ENCODE data around the gene MRPL37. TPM values are rescaled to one million over a fixed set of nuclear protein-coding genes. Genes with fewer than 3 reads are reported as not detected.

MRPL37 gene
- total RNA-seq, 2 donors from 2014 or later = 34.9 to 41.8 TPM

DNA sequence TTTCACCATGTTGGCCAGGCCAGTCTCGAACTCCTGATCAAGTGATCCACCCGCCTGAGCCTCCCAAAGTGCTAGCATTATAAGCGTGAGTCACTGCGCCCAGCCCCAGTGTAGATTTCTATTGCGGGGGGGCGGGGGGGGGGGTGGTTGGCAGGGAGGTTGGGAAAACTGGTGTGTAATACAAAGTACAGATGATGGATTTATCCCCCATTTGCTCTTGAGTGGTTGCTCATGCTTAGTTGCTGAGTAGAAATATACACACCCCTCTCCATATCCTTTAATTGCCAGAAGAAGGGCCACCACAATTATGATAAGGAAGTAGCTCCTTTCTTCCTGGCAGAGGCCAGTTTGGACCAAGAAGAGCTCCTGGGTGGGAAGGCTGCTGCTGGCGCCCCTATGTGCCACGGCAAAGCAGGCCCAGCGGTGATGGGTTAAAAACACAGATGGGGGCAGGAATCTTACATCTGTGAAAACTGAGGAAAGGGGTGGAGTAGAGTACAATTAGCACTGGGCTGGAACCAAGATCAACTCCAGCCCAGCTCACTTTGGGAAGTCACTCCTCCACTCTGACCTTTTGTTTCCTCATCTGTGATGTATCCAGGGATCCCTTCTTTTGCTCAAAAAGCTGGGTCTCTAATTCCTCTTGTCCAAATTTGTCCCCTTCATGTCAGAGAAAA, 55.2 kb downstream of the MRPL37 start:
- DNase-seq (no peak), ATAC-seq (no peak)
- H3K4me3 ChIP-seq = no peak overlapping the region
- no peak overlapping the region for H3K27ac ChIP-seq
- intact Hi-C loops (cut with DNase I) = no loop called here
- no peaks in the 10 kb centered on the region for H3K36me3 ChIP-seq (replicated peaks in 1 of 2; ENCODE audit: insufficient read depth in 1 of 2, low read depth in 2 of 2)
- H3K9me3 ChIP-seq = no peaks in the 10 kb centered on the region
- 84 to 92% methylated on average over 3 to 9 of the region's 9 CpGs for WGBS, 2 donors
- no peaks in the 10 kb centered on the region for H3K4me1 ChIP-seq
- H3K27me3 ChIP-seq = no peaks in the 10 kb centered on the region
- no peak for TF ChIP-seq POLR2A (IDR thresholded peaks at IDR 0.05)
- TF ChIP-seq, protein P1, sequence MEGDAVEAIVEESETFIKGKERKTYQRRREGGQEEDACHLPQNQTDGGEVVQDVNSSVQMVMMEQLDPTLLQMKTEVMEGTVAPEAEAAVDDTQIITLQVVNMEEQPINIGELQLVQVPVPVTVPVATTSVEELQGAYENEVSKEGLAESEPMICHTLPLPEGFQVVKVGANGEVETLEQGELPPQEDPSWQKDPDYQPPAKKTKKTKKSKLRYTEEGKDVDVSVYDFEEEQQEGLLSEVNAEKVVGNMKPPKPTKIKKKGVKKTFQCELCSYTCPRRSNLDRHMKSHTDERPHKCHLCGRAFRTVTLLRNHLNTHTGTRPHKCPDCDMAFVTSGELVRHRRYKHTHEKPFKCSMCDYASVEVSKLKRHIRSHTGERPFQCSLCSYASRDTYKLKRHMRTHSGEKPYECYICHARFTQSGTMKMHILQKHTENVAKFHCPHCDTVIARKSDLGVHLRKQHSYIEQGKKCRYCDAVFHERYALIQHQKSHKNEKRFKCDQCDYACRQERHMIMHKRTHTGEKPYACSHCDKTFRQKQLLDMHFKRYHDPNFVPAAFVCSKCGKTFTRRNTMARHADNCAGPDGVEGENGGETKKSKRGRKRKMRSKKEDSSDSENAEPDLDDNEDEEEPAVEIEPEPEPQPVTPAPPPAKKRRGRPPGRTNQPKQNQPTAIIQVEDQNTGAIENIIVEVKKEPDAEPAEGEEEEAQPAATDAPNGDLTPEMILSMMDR (IDR thresholded peaks at IDR 0.05) = no peak

DNA sequence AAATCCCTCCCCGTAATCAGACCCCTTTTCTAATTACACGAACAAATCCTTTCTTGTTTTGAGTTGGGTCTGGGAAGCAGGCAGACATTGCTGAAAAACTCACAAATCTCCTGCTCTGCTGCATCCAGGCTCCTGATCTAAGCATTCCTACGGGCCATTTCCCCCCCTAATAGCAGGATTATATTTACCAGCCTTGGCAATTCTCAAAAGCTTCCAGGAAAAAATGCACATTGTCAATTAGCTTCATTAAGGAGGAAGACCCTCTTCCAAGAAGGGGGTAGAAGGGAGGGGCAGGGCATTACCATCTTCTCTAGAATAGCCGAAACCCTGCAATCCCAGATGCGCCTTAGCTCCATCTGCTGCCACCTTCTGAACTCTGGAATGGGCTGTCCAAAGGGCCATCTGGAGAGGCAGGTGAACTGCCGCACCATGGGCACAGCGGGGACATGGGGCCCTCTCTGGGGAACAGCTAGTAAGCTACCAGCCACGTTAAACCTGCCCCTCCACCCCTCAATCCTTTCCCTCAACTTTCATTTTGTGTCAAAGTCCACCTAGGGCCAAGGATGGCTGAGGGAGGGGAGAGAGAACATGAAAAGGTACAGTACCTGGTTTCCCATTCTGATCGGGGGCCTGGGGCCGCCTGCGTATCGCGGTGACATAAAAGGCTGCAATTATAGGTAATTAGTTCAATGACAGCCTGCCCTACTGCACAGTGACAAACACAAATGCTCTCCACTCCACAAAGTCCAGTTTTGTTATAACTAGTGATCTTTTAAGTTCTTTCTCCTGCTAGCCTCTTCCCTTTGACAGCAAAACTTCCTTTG, 56.8 kb downstream of the MRPL37 start:
- TF ChIP-seq, protein P1 (IDR thresholded peaks at IDR 0.05) = no peak
- no peak for TF ChIP-seq POLR2A (IDR thresholded peaks at IDR 0.05)
- Histone ChIP-seq H3K9me3 (no peaks in the 10 kb centered on the region), H3K4me3 (no peak overlapping the region), H3K27ac (no peak overlapping the region), H3K27me3 (no peaks in the 10 kb centered on the region), H3K4me1 (no peaks in the 10 kb centered on the region), H3K36me3 (replicated peaks in 1 of 2; ENCODE audit: insufficient read depth in 1 of 2, low read depth in 2 of 2) (no peaks in the 10 kb centered on the region)
- no peak for ATAC-seq
- WGBS, 2 donors = 84 to 90% methylated on average over 13 of the region's 13 CpGs
- no peak for DNase-seq
- intact Hi-C loops (cut with DNase I) = no loop called here

DNA sequence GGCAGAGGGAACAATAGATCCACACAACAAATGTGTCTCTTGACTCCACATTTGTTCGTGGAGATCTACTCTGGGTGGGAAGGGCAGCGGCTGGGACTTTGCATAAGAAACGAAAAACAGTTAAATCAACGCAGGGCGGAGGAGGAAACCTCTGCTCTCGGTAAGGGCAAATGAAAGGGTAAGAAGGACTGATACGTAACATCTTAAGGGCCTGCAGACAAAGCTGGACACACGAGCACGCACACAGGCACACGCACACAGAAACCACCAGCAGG, 57.3 kb downstream of the MRPL37 start:
- WGBS, 2 donors = 81 to 91% methylated on average over 10 of the region's 10 CpGs
- intact Hi-C loops (cut with DNase I) = no loop called here
- no peak for DNase-seq
- Histone ChIP-seq H3K27ac (no peak overlapping the region), H3K9me3 (no peaks in the 10 kb centered on the region), H3K4me1 (no peaks in the 10 kb centered on the region), H3K4me3 (no peak overlapping the region), H3K36me3 (replicated peaks in 1 of 2; ENCODE audit: insufficient read depth in 1 of 2, low read depth in 2 of 2) (no peaks in the 10 kb centered on the region), H3K27me3 (no peaks in the 10 kb centered on the region)
- TF ChIP-seq POLR2A (IDR thresholded peaks at IDR 0.05) = no peak
- TF ChIP-seq, protein P1 (IDR thresholded peaks at IDR 0.05) = no peak
- no peak for ATAC-seq

- 94 to 98% methylated on average over 23 of the region's 23 CpGs for WGBS, 2 donors
- no peak for DNase-seq
- H3K4me3 ChIP-seq = no peak overlapping the region
Observed at GRCh38 chr1:54257876-54258275, 57.9 kb downstream of the MRPL37 start.

More at GRCh38 chr1:54257876-54258275, 57.9 kb downstream of the MRPL37 start:
- Histone ChIP-seq H3K4me1 (no peaks in the 10 kb centered on the region), H3K27ac (no peak overlapping the region), H3K9me3 (no peaks in the 10 kb centered on the region), H3K36me3 (replicated peaks in 1 of 2; ENCODE audit: insufficient read depth in 1 of 2, low read depth in 2 of 2) (no peaks in the 10 kb centered on the region), H3K27me3 (no peaks in the 10 kb centered on the region)
- intact Hi-C loops (cut with DNase I) = no loop called here
- TF ChIP-seq, protein P1 (IDR thresholded peaks at IDR 0.05) = no peak
- no peak for TF ChIP-seq POLR2A (IDR thresholded peaks at IDR 0.05)
- ATAC-seq = no peak
